ENCODE measurements around the gene ZNF654. TPM values are rescaled to one million over a fixed set of nuclear protein-coding genes. Genes with fewer than 3 reads are reported as not detected.

Gene ZNF654
- total RNA-seq, 1 experiment from 2014 or later = 6.8 TPM

GRCh38 chr3:88148651-88149050, 89.6 kb downstream of the ZNF654 start:
- no peak for DNase-seq
- TF ChIP-seq CTCF (IDR thresholded peaks at IDR 0.05; ENCODE audit: insufficient read depth in 1 of 2, low read depth in 1 of 2, low read length in 1 of 2, severe bottlenecking in 1 of 2, unreplicated experiment in 1 of 2) = no peak
- Mint-ChIP-seq H3K9me3 (ENCODE audit: unreplicated experiment) (no peaks in the 10 kb centered on the region), H3K27ac (ENCODE audit: unreplicated experiment) (peak overlapping the region; percentile 96), H3K27me3 (ENCODE audit: insufficient read depth, unreplicated experiment) (no peaks in the 10 kb centered on the region), H3K4me3 (ENCODE audit: unreplicated experiment) (peak overlapping the region; percentile 95), H3K36me3 (ENCODE audit: insufficient read depth, unreplicated experiment) (peaks cover 14% of the 10 kb centered on the region), H3K4me1 (ENCODE audit: low read depth, unreplicated experiment) (peaks cover 6% of the 10 kb centered on the region)
- CTCF ChIA-PET = no interaction called here
- H3K4me3 ChIP-seq (ENCODE audit: low read depth, low read length) = peak overlapping the region; percentile 70
- H3K36me3 ChIP-seq (ENCODE audit: control insufficient read depth, insufficient read depth, low read length) = no peaks in the 10 kb centered on the region
- H3K27me3 ChIP-seq (replicated peaks; ENCODE audit: control insufficient read depth, insufficient read depth, low read length) = no peaks in the 10 kb centered on the region
- intact Hi-C loops (cut with micrococcal nuclease; ENCODE audit: unreplicated experiment) = loop anchor here (1.0 kb wide), 1 partner anchor 89 kb away; the partner anchor contains the start of genes CGGBP1 and ZNF654
- H3K9me3 ChIP-seq = no peaks in the 10 kb centered on the region
- BruUV-seq (replicated peaks) = no TSS peak
- H3K4me1 ChIP-seq = no peaks in the 10 kb centered on the region
- POLR2A ChIA-PET = interaction anchor here (0.6 kb wide), 1 partner anchor 89 kb away, joined by 3 read pairs; the partner anchor contains the start of genes CGGBP1 and ZNF654

- Histone ChIP-seq H3K4me3 (ENCODE audit: low read depth, low read length) (peak overlapping the region; percentile 70), H3K27me3 (replicated peaks; ENCODE audit: control insufficient read depth, insufficient read depth, low read length) (no peaks in the 10 kb centered on the region), H3K4me1 (no peaks in the 10 kb centered on the region), H3K9me3 (no peaks in the 10 kb centered on the region), H3K36me3 (ENCODE audit: control insufficient read depth, insufficient read depth, low read length) (no peaks in the 10 kb centered on the region)
- no peaks in the 10 kb centered on the region for H3K27me3 Mint-ChIP-seq (ENCODE audit: insufficient read depth, unreplicated experiment)
- H3K36me3 Mint-ChIP-seq (ENCODE audit: insufficient read depth, unreplicated experiment) = peaks cover 14% of the 10 kb centered on the region
- H3K4me1 Mint-ChIP-seq (ENCODE audit: low read depth, unreplicated experiment) = peaks cover 6% of the 10 kb centered on the region
- peak in 1 of 2 experiments; percentile 38 for DNase-seq
- intact Hi-C loops (cut with micrococcal nuclease; ENCODE audit: unreplicated experiment) = loop anchor here (1.0 kb wide), 1 partner anchor 90 kb away; the partner anchor contains the start of genes CGGBP1 and ZNF654
- TSS peak; percentile 70 for BruUV-seq (replicated peaks)
- no peaks in the 10 kb centered on the region for H3K9me3 Mint-ChIP-seq (ENCODE audit: unreplicated experiment)
- ChIA-PET POLR2A (interaction anchor here (0.9 to 1.2 kb wide), 2 partner anchors 90 to 91 kb away, joined by 3 to 5 read pairs; partner anchors contain the start of genes CGGBP1 and ZNF654), CTCF (interaction anchor here (0.9 kb wide), 1 partner anchor 36 kb away, joined by 3 read pairs; no protein-coding TSS in a partner anchor)
- peak overlapping the region; percentile 96 for H3K27ac Mint-ChIP-seq (ENCODE audit: unreplicated experiment)
- H3K4me3 Mint-ChIP-seq (ENCODE audit: unreplicated experiment) = peak overlapping the region; percentile 95
- TF ChIP-seq CTCF (IDR thresholded peaks at IDR 0.05; ENCODE audit: insufficient read depth in 1 of 2, low read depth in 1 of 2, low read length in 1 of 2, severe bottlenecking in 1 of 2, unreplicated experiment in 1 of 2) = no peak
Measured at GRCh38 chr3:88149101-88149508, 90.0 kb downstream of the ZNF654 start.

- Mint-ChIP-seq H3K27me3 (ENCODE audit: insufficient read depth, unreplicated experiment) (no peaks in the 10 kb centered on the region), H3K27ac (ENCODE audit: unreplicated experiment) (peak within 1 kb of the TSS; percentile 96), H3K4me1 (ENCODE audit: low read depth, unreplicated experiment) (peaks cover 6% of the 10 kb centered on the region), H3K36me3 (ENCODE audit: insufficient read depth, unreplicated experiment) (peaks cover 19% of the 10 kb centered on the region), H3K9me3 (ENCODE audit: unreplicated experiment) (no peaks in the 10 kb centered on the region), H3K4me3 (ENCODE audit: unreplicated experiment) (peak within 1 kb of the TSS; percentile 95)
- Histone ChIP-seq H3K27me3 (replicated peaks; ENCODE audit: control insufficient read depth, insufficient read depth, low read length) (no peaks in the 10 kb centered on the region), H3K4me3 (ENCODE audit: low read depth, low read length) (peak within 1 kb of the TSS; percentile 70), H3K9me3 (no peaks in the 10 kb centered on the region), H3K36me3 (ENCODE audit: control insufficient read depth, insufficient read depth, low read length) (no peaks in the 10 kb centered on the region), H3K4me1 (no peaks in the 10 kb centered on the region)
- TF ChIP-seq CTCF (IDR thresholded peaks at IDR 0.05; ENCODE audit: insufficient read depth in 1 of 2, low read depth in 1 of 2, low read length in 1 of 2, severe bottlenecking in 1 of 2, unreplicated experiment in 1 of 2) = no peak
- intact Hi-C loops (cut with micrococcal nuclease; ENCODE audit: unreplicated experiment) = loop anchor here (1.0 kb wide), 1 partner anchor 90 kb away; the partner anchor contains the start of genes CGGBP1 and ZNF654
- DNase-seq = peak; percentile 88 to 90
- ChIA-PET CTCF (interaction anchor here (0.6 to 0.9 kb wide), 2 partner anchors 30 to 36 kb away, joined by 3 read pairs; no protein-coding TSS in a partner anchor), POLR2A (interaction anchor here (0.9 to 1.2 kb wide), 2 partner anchors 90 to 92 kb away, joined by 3 to 5 read pairs; partner anchors contain the start of genes CGGBP1 and ZNF654)
- BruUV-seq (replicated peaks) = no TSS peak
Measured at GRCh38 chr3:88149509-88150362, 90.7 kb downstream of the ZNF654 start, which contains the start of gene C3orf38. Gene C3orf38, plus strand, starts transcription at chr3:88149959. Its CDS starts 94 bp downstream, at chr3:88150053.
